H1 (cell line): ENCODE results near the gene ANGPTL2. TPM values are rescaled to one million over a fixed set of nuclear protein-coding genes. Genes with fewer than 3 reads are reported as not detected.

Experiments used
- CTCF ChIA-PET: fragments of 300-600 bp; sonication (Branson Sonifier 250); formaldehyde crosslinking; loops from one replicate; lab custom pipeline; 2021; ENCODE audit not compliant: partially characterized antibody; lab: Charles Lee
- POLR2A ChIA-PET: fragments of 300-600 bp; sonication (Branson Sonifier 250); formaldehyde crosslinking; loops from one replicate; lab custom pipeline; 2021; ENCODE audit warnings: inconsistent platforms; ENCODE audit not compliant: partially characterized antibody; lab: Charles Lee
- DNase-seq, 2 experiments: peaks; one replicate each; pipeline versions ENCODE4 v3.0.0 to v3.0.0-alpha.2; 2010 to 2022; ENCODE audit warnings: low spot score in 2 of 2, low read depth in 1 of 2, mixed read lengths in 1 of 2
- FAIRE-seq: peaks from 2 replicates; lab custom pipeline; 2011; peaks lifted over from hg19 to GRCh38; lab: Jason Lieb, UNC
- H2AFZ ChIP-seq: 2 replicates; pipeline ENCODE4 v1.8.1; 2012; ENCODE audit warnings: low read length, inconsistent platforms
- H2AK5ac ChIP-seq: 2 replicates; pipeline ENCODE4 v1.6.1; 2013; ENCODE audit warnings: low read depth, low read length
- H2BK120ac ChIP-seq: replicated peaks from 2 replicates; pipeline ENCODE3; 2013; ENCODE audit warnings: low read depth, low read length, inconsistent platforms
- H2BK12ac ChIP-seq: 2 replicates; pipeline ENCODE4 v1.6.1; 2013; ENCODE audit warnings: low read depth, low read length
- H2BK15ac ChIP-seq: 2 replicates; pipeline ENCODE4 v1.6.1; 2013; ENCODE audit warnings: low read length
- H2BK20ac ChIP-seq: 2 replicates; pipeline ENCODE4 v1.6.1; 2013; ENCODE audit warnings: low read length
- H2BK5ac ChIP-seq: 2 replicates; pipeline ENCODE4 v1.6.1; 2013; ENCODE audit warnings: low read depth, low read length
- H3K14ac ChIP-seq: 2 replicates; pipeline ENCODE4 v1.6.1; 2013; ENCODE audit warnings: inconsistent platforms; ENCODE audit not compliant: insufficient read length
- H3K18ac ChIP-seq: 2 replicates; pipeline ENCODE4 v1.6.1; 2013; ENCODE audit warnings: low read length; ENCODE audit errors: extremely low read depth
- H3K23ac ChIP-seq: 2 replicates; pipeline ENCODE4 v1.6.1; 2013; ENCODE audit warnings: inconsistent platforms; ENCODE audit not compliant: insufficient read length
- H3K23me2 ChIP-seq: 2 replicates; pipeline ENCODE4 v1.6.1; 2013; ENCODE audit warnings: low read depth, low read length
- H3K27ac ChIP-seq: 2 replicates; pipeline ENCODE4 v1.6.1; 2011; ENCODE audit warnings: low read depth, low read length, inconsistent platforms
- H3K27me3 ChIP-seq, 4 experiments: replicated peaks in 1 of 4; 1 replicate in 1 of 4; 2 replicates in 3 of 4; pipeline versions ENCODE4 v1.6.1 to v1.8.1; 2011 to 2013; ENCODE audit warnings: low read length in 3 of 4, mild to moderate bottlenecking in 3 of 4, inconsistent platforms in 2 of 4, mixed read lengths in 2 of 4, moderate library complexity in 1 of 4; ENCODE audit not compliant: control insufficient read depth in 3 of 4, insufficient read depth in 3 of 4; ENCODE audit errors: extremely low read depth in 1 of 4
- H3K36me3 ChIP-seq, 4 experiments: 2 replicates each; pipeline versions ENCODE4 v1.6.1 to v1.8.1; 2011 to 2013; ENCODE audit warnings: mild to moderate bottlenecking in 4 of 4, low read length in 3 of 4, moderate library complexity in 2 of 4, control low read depth in 1 of 4, inconsistent platforms in 1 of 4; ENCODE audit not compliant: insufficient read depth in 4 of 4, control insufficient read depth in 2 of 4
- H3K4ac ChIP-seq: replicated peaks from 2 replicates; pipeline ENCODE3; 2013; ENCODE audit warnings: low read length, low read depth, mixed read lengths, inconsistent platforms; ENCODE audit not compliant: insufficient read length
- H3K4me1 ChIP-seq, 4 experiments: replicated peaks in 1 of 4; 1 replicate in 1 of 4; 2 replicates in 3 of 4; pipeline versions ENCODE4 v1.6.1 to v1.8.1; 2011 to 2013; ENCODE audit warnings: low read length in 3 of 4, inconsistent platforms in 2 of 4, mixed read lengths in 1 of 4; ENCODE audit not compliant: insufficient read depth in 4 of 4, control insufficient read depth in 3 of 4
- H3K4me2 ChIP-seq, 2 experiments: 2 replicates each; pipeline versions ENCODE4 v1.6.1 to v1.8.1; 2011 to 2013; ENCODE audit warnings: low read depth in 2 of 2, low read length in 2 of 2, control low read depth in 1 of 2, inconsistent platforms in 1 of 2, mild to moderate bottlenecking in 1 of 2; ENCODE audit not compliant: insufficient read depth in 1 of 2
- H3K4me3 ChIP-seq, 4 experiments: fragments of 200-600, 300-600 bp in 1 of 4; sonication (generic), shearing (Covaris generic), sonication (Bioruptor Twin) in 1 of 4; 2 replicates each; pipeline versions ENCODE4 v1.5.1 to v1.8.1; 2011 to 2016; ENCODE audit warnings: low read length in 4 of 4, low read depth in 3 of 4, control low read depth in 2 of 4, inconsistent platforms in 2 of 4, mild to moderate bottlenecking in 2 of 4, mixed read lengths in 1 of 4, moderate library complexity in 1 of 4; ENCODE audit not compliant: insufficient read depth in 2 of 4; ENCODE audit errors: extremely low read depth in 1 of 4
- H3K56ac ChIP-seq: replicated peaks from 2 replicates; pipeline ENCODE3; 2013; ENCODE audit warnings: low read depth, mild to moderate bottlenecking, mixed read lengths, low read length, inconsistent platforms; ENCODE audit not compliant: insufficient read length
- H3K79me1 ChIP-seq: 2 replicates; pipeline ENCODE4 v1.6.1; 2013; ENCODE audit warnings: low read depth, low read length, control low read depth
- H3K79me2 ChIP-seq, 2 experiments: 2 replicates each; pipeline versions ENCODE4 v1.6.1 to v1.8.1; 2012 to 2013; ENCODE audit warnings: low read length in 2 of 2, mild to moderate bottlenecking in 2 of 2, inconsistent platforms in 1 of 2; ENCODE audit not compliant: insufficient read depth in 2 of 2, control insufficient read depth in 1 of 2
- H3K9ac ChIP-seq, 4 experiments: replicated peaks in 1 of 4; 1 replicate in 1 of 4; 2 replicates in 3 of 4; pipeline versions ENCODE4 v1.6.1 to v1.8.1; 2011 to 2013; ENCODE audit warnings: low read depth in 3 of 4, low read length in 3 of 4, control low read depth in 2 of 4, mild to moderate bottlenecking in 2 of 4, moderate library complexity in 2 of 4, inconsistent platforms in 1 of 4; ENCODE audit errors: extremely low read depth in 1 of 4
- H3K9me3 ChIP-seq, 2 experiments: 2 replicates each; pipeline versions ENCODE4 v1.6.1 to v1.8.1; 2012 to 2013; ENCODE audit warnings: mild to moderate bottlenecking in 2 of 2, moderate library complexity in 2 of 2, control low read depth in 1 of 2, inconsistent platforms in 1 of 2, low read depth in 1 of 2, low read length in 1 of 2, mixed read lengths in 1 of 2; ENCODE audit not compliant: insufficient read depth in 2 of 2
- H4K20me1 ChIP-seq, 2 experiments: replicated peaks in 1 of 2; 2 replicates each; pipeline versions ENCODE3 to v1.8.1; 2011 to 2013; ENCODE audit warnings: inconsistent platforms in 2 of 2, low read length in 2 of 2, mild to moderate bottlenecking in 1 of 2; ENCODE audit not compliant: insufficient read depth in 2 of 2, control insufficient read depth in 1 of 2
- H4K5ac ChIP-seq: 2 replicates; pipeline ENCODE4 v1.6.1; 2013; ENCODE audit warnings: low read length, low read depth, mixed read lengths, inconsistent platforms; ENCODE audit not compliant: insufficient read length
- H4K8ac ChIP-seq: 2 replicates; pipeline ENCODE4 v1.8.0; 2013; ENCODE audit warnings: mild to moderate bottlenecking, moderate library complexity, low read length, inconsistent platforms; ENCODE audit not compliant: insufficient read depth; ENCODE audit errors: extremely low read depth
- H4K91ac ChIP-seq: replicated peaks from 2 replicates; pipeline ENCODE3; 2013; ENCODE audit warnings: low read length, mixed read lengths, inconsistent platforms; ENCODE audit not compliant: insufficient read length
- BACH1 ChIP-seq: IDR thresholded peaks from 2 replicates; pipeline ENCODE4 v1.6.1; 2012; ENCODE audit warnings: low read length, improper control_type of control experiment
- GTF2F1 ChIP-seq: IDR thresholded peaks from 2 replicates; pipeline ENCODE4 v1.6.1; 2012; ENCODE audit warnings: low read depth, low read length, improper control_type of control experiment, borderline replicate concordance
- HDAC6 ChIP-seq: IDR thresholded peaks from one replicate; pipeline ENCODE4 v1.7.1; 2012; ENCODE audit warnings: low read depth, mild to moderate bottlenecking, inconsistent platforms, low read length, moderate library complexity
- JUND ChIP-seq: IDR thresholded peaks from 2 replicates; pipeline ENCODE4 v1.6.1; 2011; ENCODE audit warnings: mild to moderate bottlenecking, improper control_type of control experiment, low read length
- MAFK ChIP-seq: IDR thresholded peaks from 2 replicates; pipeline ENCODE4 v1.6.1; 2012; ENCODE audit warnings: low read depth, mild to moderate bottlenecking, improper control_type of control experiment, low read length
- RFX5 ChIP-seq: IDR thresholded peaks from 2 replicates; pipeline ENCODE4 v1.6.1; 2011; ENCODE audit warnings: low read depth, low read length, improper control_type of control experiment, borderline replicate concordance
- RNF2 ChIP-seq: fragments of 200-900, 300-1000 bp; sonication (generic); IDR thresholded peaks from 2 replicates; pipeline ENCODE4 v1.7.1; 2016; ENCODE audit warnings: borderline replicate concordance, low read depth, mild to moderate bottlenecking, antibody characterized with exemption, low read length; ENCODE audit not compliant: poor library complexity, severe bottlenecking; ENCODE audit errors: missing control alignments
- SAP30 ChIP-seq: fragments of 300-600 bp; sonication (generic); IDR thresholded peaks from 2 replicates; pipeline ENCODE4 v1.7.1; 2012; ENCODE audit warnings: low read length, moderate library complexity, mild to moderate bottlenecking, inconsistent platforms; ENCODE audit not compliant: insufficient read depth, insufficient replicate concordance
- SIN3A ChIP-seq, 2 experiments: IDR thresholded peaks in 1 of 2; conservative IDR thresholded peaks in 1 of 2; 2 replicates each; pipeline ENCODE4 v1.6.1; 2011 to 2012; ENCODE audit warnings: low read length in 2 of 2, improper control_type of control experiment in 1 of 2, low read depth in 1 of 2, mild to moderate bottlenecking in 1 of 2
- WGBS, 2 experiments: shearing (Covaris generic) in 1 of 2; methylation state at CpG; one replicate each; pipeline versions ENCODE4 v1.1.6 to v1.1.7; 2013 to 2015; ENCODE audit warnings: low lambda C conversion rate in 2 of 2, mixed read lengths in 2 of 2, inconsistent platforms in 1 of 2, low coverage in 1 of 2, missing lambda C conversion rate in 1 of 2; ENCODE audit not compliant: insufficient replicate concordance in 2 of 2, insufficient coverage in 1 of 2, insufficient read length in 1 of 2; ENCODE audit errors: extremely low coverage in 1 of 2, missing lambda C conversion rate in 1 of 2; 5-methylcytosine and 5-hydroxymethylcytosine counted together
- polyA plus RNA-seq, 7 experiments: library from polyadenylated mRNA; depleted of rRNA in 3 of 7; stranded (reverse) in 5 of 7; unstranded in 2 of 7; fragments of >200 nt in 5 of 7; fragments of 200-250 nt in 2 of 7; gene quantifications; 1 replicate in 5 of 7; 2 replicates in 1 of 7; 4 replicates in 1 of 7; pipeline versions ENCODE4 v1.2.1 to v1.2.3, GENCODE V29; 2011 to 2013; ENCODE audit warnings: missing spikeins in 2 of 7, mixed read lengths in 2 of 7
- total RNA-seq: library from RNA; stranded (reverse); fragmentation: NEBNext Ultra II Directional; extraction: Animal tissue kit (Norgen Biotek cat#: 25700); gene quantifications from 2 replicates; pipeline ENCODE4 v1.2.1, GENCODE V29; 2021
- TF ChIP-seq, protein P1 (sequence below), 3 experiments: IDR thresholded peaks; 1 replicate in 2 of 3; 2 replicates in 1 of 3; pipeline versions ENCODE4 v1.5.1 to v1.6.1; 2011; ENCODE audit warnings: low read length in 3 of 3, mild to moderate bottlenecking in 3 of 3, inconsistent platforms in 2 of 3, low read depth in 1 of 3, moderate library complexity in 1 of 3; ENCODE audit not compliant: insufficient read depth in 1 of 3; ENCODE audit errors: control extremely low read depth in 1 of 3

The ANGPTL2 gene
- total and polyA plus RNA-seq, 2 of the 8 experiments (the other 6 are each of a cell fraction or from before 2014, with no cell fraction given) = 9.0 to 10.6 TPM

DNA sequence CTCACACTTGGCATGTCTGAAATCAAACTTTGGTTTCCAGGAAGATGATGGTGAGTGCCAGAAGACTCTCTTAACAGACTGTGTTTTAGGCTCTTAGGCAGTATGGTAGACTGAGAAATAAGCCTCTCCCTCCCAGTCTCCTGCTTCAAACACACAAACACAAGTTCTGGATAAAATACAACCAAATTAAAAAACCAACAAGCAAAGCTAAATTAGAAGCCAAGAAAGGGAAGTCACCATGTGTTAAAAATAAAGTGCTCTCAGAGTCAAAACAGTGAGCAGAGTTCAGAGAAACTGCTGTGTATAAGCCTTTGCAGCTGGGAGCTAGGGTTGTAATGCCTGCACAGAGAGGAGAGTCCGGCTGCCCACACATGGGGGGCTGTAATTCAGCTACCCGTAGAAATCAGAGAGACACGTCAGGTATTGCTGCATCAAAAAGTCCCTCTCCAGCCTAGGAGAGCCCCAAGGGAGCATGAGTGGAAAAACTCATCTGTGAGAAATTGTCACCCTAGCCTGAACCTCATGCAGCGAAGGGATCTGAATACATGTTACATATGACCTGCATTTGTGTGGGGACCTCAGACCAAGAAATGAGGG, 62.6 kb downstream of the ANGPTL2 start:
- H4K20me1 ChIP-seq = peaks cover 1 to 3% of the 10 kb centered on the region in 2 experiments
- WGBS, 2 experiments = 98% methylated on average over 4 of the region's 4 CpGs; no CpG with 5 or more reads in 1 of the 2 experiments
- no peak for DNase-seq
- no peaks in the 10 kb centered on the region for H3K79me2 ChIP-seq
- no peaks in the 10 kb centered on the region for H3K79me1 ChIP-seq
- no peak overlapping the region for H4K8ac ChIP-seq
- H3K14ac ChIP-seq = no peak overlapping the region
- no peak overlapping the region for H3K23ac ChIP-seq
- no peak overlapping the region for H4K91ac ChIP-seq
- no peak overlapping the region for H3K56ac ChIP-seq
- no peak overlapping the region for H2BK5ac ChIP-seq
- H3K23me2 ChIP-seq = no peaks in the 10 kb centered on the region
- H3K9ac ChIP-seq = no peak overlapping the region
- H3K27ac ChIP-seq = no peak overlapping the region
- H3K36me3 ChIP-seq = no peaks in the 10 kb centered on the region
- H2BK120ac ChIP-seq = no peak overlapping the region
- no peaks in the 10 kb centered on the region for H3K27me3 ChIP-seq
- H3K18ac ChIP-seq = no peak overlapping the region
- FAIRE-seq = no peak
- no peak overlapping the region for H3K4ac ChIP-seq
- ChIA-PET POLR2A (no interaction called here), CTCF (interaction anchor here (0.9 to 1.5 kb wide), 3 partner anchors 13 to 139 kb away, joined by 4 read pairs; no protein-coding TSS in a partner anchor)
- H3K4me3 ChIP-seq = no peak overlapping the region
- no peaks in the 10 kb centered on the region for H3K9me3 ChIP-seq
- no peak overlapping the region for H4K5ac ChIP-seq
- no peak overlapping the region for H3K4me2 ChIP-seq
- H3K4me1 ChIP-seq = peaks cover 0 to 3% (median 2%) of the 10 kb centered on the region in 4 experiments; a peak in 2 of 7 replicates
- H2AFZ ChIP-seq = no peak overlapping the region
- H2BK20ac ChIP-seq = no peak overlapping the region
- no peak overlapping the region for H2BK12ac ChIP-seq
- H2BK15ac ChIP-seq = no peak overlapping the region
- H2AK5ac ChIP-seq = no peak overlapping the region
- TF ChIP-seq SAP30 (no peak), JUND (no peak), BACH1 (no peak), RFX5 (no peak), SIN3A (conservative IDR thresholded peaks at IDR 0.05 in 1 of 2, IDR thresholded peaks at IDR 0.05 in 1 of 2; ENCODE audit: low read depth in 1 of 2, low read length in 2 of 2) (no peak), GTF2F1 (no peak), RNF2 (no peak), HDAC6 (no peak), MAFK (no peak)
- TF ChIP-seq, protein P1, sequence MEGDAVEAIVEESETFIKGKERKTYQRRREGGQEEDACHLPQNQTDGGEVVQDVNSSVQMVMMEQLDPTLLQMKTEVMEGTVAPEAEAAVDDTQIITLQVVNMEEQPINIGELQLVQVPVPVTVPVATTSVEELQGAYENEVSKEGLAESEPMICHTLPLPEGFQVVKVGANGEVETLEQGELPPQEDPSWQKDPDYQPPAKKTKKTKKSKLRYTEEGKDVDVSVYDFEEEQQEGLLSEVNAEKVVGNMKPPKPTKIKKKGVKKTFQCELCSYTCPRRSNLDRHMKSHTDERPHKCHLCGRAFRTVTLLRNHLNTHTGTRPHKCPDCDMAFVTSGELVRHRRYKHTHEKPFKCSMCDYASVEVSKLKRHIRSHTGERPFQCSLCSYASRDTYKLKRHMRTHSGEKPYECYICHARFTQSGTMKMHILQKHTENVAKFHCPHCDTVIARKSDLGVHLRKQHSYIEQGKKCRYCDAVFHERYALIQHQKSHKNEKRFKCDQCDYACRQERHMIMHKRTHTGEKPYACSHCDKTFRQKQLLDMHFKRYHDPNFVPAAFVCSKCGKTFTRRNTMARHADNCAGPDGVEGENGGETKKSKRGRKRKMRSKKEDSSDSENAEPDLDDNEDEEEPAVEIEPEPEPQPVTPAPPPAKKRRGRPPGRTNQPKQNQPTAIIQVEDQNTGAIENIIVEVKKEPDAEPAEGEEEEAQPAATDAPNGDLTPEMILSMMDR (IDR thresholded peaks at IDR 0.05; ENCODE audit: control extremely low read depth in 1 of 3, insufficient read depth in 1 of 3, low read depth in 1 of 3, low read length in 3 of 3) = no peak
